Activated gamma-delta T cell treated with anti-CD3 and anti-CD28 coated beads, Interleukin-2, amount 50 U/mL, for 16 hours (primary cell): ENCODE data around the gene LGALS9B.
"Not testable (repeated sequence)": the region's sequence is repeated elsewhere in the genome, so short reads cannot be mapped to it uniquely, and the experiment has no call there.

Experiments used
- DNase-seq: peaks from one replicate; pipeline ENCODE4 v3.0.0-alpha.2; 2020; ENCODE audit warnings: low read depth

LGALS9B gene

GRCh38 chr17:20467447-20467846 is at the start of gene LGALS9B:
Gene LGALS9B (minus strand): TSS chr17:20467539. CDS start chr17:20467470, 69 bp downstream.
- not testable (repeated sequence) for DNase-seq

GRCh38 chr17:20516986-20517385 is 49.6 kb upstream of the LGALS9B start:
- not testable (repeated sequence) for DNase-seq

- not testable (repeated sequence) for DNase-seq
Observed at GRCh38 chr17:20515099-20515498, 47.8 kb upstream of the LGALS9B start.

GRCh38 chr17:20513539-20513938 is 46.2 kb upstream of the LGALS9B start:
- DNase-seq: not testable (repeated sequence)

GRCh38 chr17:20512378-20512777 is 45.0 kb upstream of the LGALS9B start:
- not testable (repeated sequence) for DNase-seq

GRCh38 chr17:20511778-20512177 is 44.4 kb upstream of the LGALS9B start:
- not testable (repeated sequence) for DNase-seq

GRCh38 chr17:20505333-20505732 is 38.0 kb upstream of the LGALS9B start:
- DNase-seq: not testable (repeated sequence)

GRCh38 chr17:20504388-20505066 is 37.2 kb upstream of the LGALS9B start:
- DNase-seq: not testable (repeated sequence)

GRCh38 chr17:20501896-20502295 is 34.6 kb upstream of the LGALS9B start:
- not testable (repeated sequence) for DNase-seq

- not testable (repeated sequence) for DNase-seq
Observed at GRCh38 chr17:20500346-20500745, 33.0 kb upstream of the LGALS9B start.

- not testable (repeated sequence) for DNase-seq
Observed at GRCh38 chr17:20495420-20495819, 28.1 kb upstream of the LGALS9B start.

- not testable (repeated sequence) for DNase-seq
Observed at GRCh38 chr17:20494735-20495134, 27.4 kb upstream of the LGALS9B start.

GRCh38 chr17:20494147-20494546 is 26.8 kb upstream of the LGALS9B start:
- not testable (repeated sequence) for DNase-seq

- not testable (repeated sequence) for DNase-seq
Observed at GRCh38 chr17:20492971-20493370, 25.6 kb upstream of the LGALS9B start.

GRCh38 chr17:20492099-20492498 is 24.8 kb upstream of the LGALS9B start:
- DNase-seq: not testable (repeated sequence)

GRCh38 chr17:20484930-20485329 is 17.6 kb upstream of the LGALS9B start:
- DNase-seq: not testable (repeated sequence)

GRCh38 chr17:20479889-20480591 is 12.7 kb upstream of the LGALS9B start:
- DNase-seq: not testable (repeated sequence)

- not testable (repeated sequence) for DNase-seq
Observed at GRCh38 chr17:20477398-20478071, 10.2 kb upstream of the LGALS9B start.

GRCh38 chr17:20475137-20475831 is 7.9 kb upstream of the LGALS9B start:
- not testable (repeated sequence) for DNase-seq

GRCh38 chr17:20474081-20474480 is 6.7 kb upstream of the LGALS9B start:
- DNase-seq: not testable (repeated sequence)

GRCh38 chr17:20469946-20470345 is 2.6 kb upstream of the LGALS9B start:
- not testable (repeated sequence) for DNase-seq

GRCh38 chr17:20469107-20469506 is 1.8 kb upstream of the LGALS9B start:
- DNase-seq: not testable (repeated sequence)
